HEK293T (cell line): ENCODE measurements around the gene GIPC3.

Experiments
- CTCF ChIA-PET: fragments of 350-600 bp; formaldehyde crosslinking; extraction: SDS; loops from one replicate; lab custom pipeline; 2021; ENCODE audit warnings: antibody characterized with exemption, inconsistent platforms; lab: Yijun Ruan, JAX
- POLR2A ChIA-PET: fragments of 350-600 bp; formaldehyde crosslinking; extraction: SDS; loops from one replicate; lab custom pipeline; 2020; ENCODE audit warnings: antibody characterized with exemption, inconsistent platforms; lab: Yijun Ruan, JAX
- DNase-seq: peaks from one replicate; pipeline ENCODE4 v3.0.0; 2012; ENCODE audit warnings: mixed read lengths; ENCODE audit errors: extremely low spot score
- ARNT ChIP-seq: fragments of 450-650 bp; IDR thresholded peaks from 2 replicates; pipeline ENCODE4 v1.6.1; 2017; ENCODE audit warnings: mild to moderate bottlenecking
- BHLHE40 ChIP-seq: fragments of 450-650 bp; IDR thresholded peaks from 2 replicates; pipeline ENCODE4 v1.6.1; 2016; ENCODE audit warnings: mild to moderate bottlenecking, moderate library complexity, borderline replicate concordance
- CTBP1 ChIP-seq: fragments of 450-650 bp; IDR thresholded peaks from 2 replicates; pipeline ENCODE4 v1.6.1; 2016; ENCODE audit warnings: borderline replicate concordance
- ELF4 ChIP-seq: fragments of 450-650 bp; IDR thresholded peaks from 2 replicates; pipeline ENCODE4 v1.6.1; 2017; ENCODE audit warnings: antibody characterized with exemption
- FOXA1 ChIP-seq: fragments of 450-650 bp; IDR thresholded peaks from 2 replicates; pipeline ENCODE4 v1.6.1; 2016; ENCODE audit warnings: mild to moderate bottlenecking
- FOXK2 ChIP-seq: fragments of 450-650 bp; IDR thresholded peaks from 2 replicates; pipeline ENCODE4 v1.6.1; 2016; ENCODE audit warnings: mild to moderate bottlenecking
- FOXM1 ChIP-seq: fragments of 450-650 bp; IDR thresholded peaks from 2 replicates; pipeline ENCODE4 v1.6.1; 2017; ENCODE audit warnings: mild to moderate bottlenecking, borderline replicate concordance
- HDGF ChIP-seq: fragments of 450-650 bp; IDR thresholded peaks from 2 replicates; pipeline ENCODE4 v1.6.1; 2017; ENCODE audit warnings: antibody characterized with exemption, borderline replicate concordance
- L3MBTL2 ChIP-seq: fragments of 450-650 bp; conservative IDR thresholded peaks from 2 replicates; pipeline ENCODE4 v1.6.1; 2016; ENCODE audit warnings: mild to moderate bottlenecking
- LEF1 ChIP-seq: fragments of 450-650 bp; IDR thresholded peaks from 2 replicates; pipeline ENCODE4 v1.6.1; 2017; ENCODE audit warnings: mild to moderate bottlenecking, borderline replicate concordance
- NFRKB ChIP-seq: fragments of 450-650 bp; IDR thresholded peaks from 2 replicates; pipeline ENCODE4 v1.6.1; 2016; ENCODE audit warnings: mild to moderate bottlenecking, moderate library complexity
- PKNOX1 ChIP-seq: fragments of 450-650 bp; IDR thresholded peaks from 2 replicates; pipeline ENCODE4 v1.6.1; 2016
- SP1 ChIP-seq: fragments of 450-650 bp; IDR thresholded peaks from 2 replicates; pipeline ENCODE4 v1.6.1; 2017
- SUZ12 ChIP-seq: fragments of 450-650 bp; IDR thresholded peaks from 2 replicates; pipeline ENCODE4 v1.6.1; 2016; ENCODE audit warnings: mild to moderate bottlenecking
- TARDBP ChIP-seq: fragments of 450-650 bp; IDR thresholded peaks from 2 replicates; pipeline ENCODE4 v1.6.1; 2016
- ZNF384 ChIP-seq: fragments of 450-650 bp; IDR thresholded peaks from 2 replicates; pipeline ENCODE4 v1.6.1; 2016

GIPC3 gene

GRCh38 chr19:3618811-3619630, 33.7 kb downstream of the GIPC3 start:
- DNase-seq, result no peak
- CTCF ChIA-PET, result interaction anchor here (0.6 to 1.1 kb wide), 2 partner anchors 11 to 512 kb away, joined by 3 to 8 read pairs; no protein-coding TSS in a partner anchor
- no peak for TF ChIP-seq BHLHE40
- TF ChIP-seq LEF1, result no peak
- no peak for TF ChIP-seq HDGF
- no peak for TF ChIP-seq SUZ12
- no peak for TF ChIP-seq SP1
- no peak for TF ChIP-seq ELF4
- POLR2A ChIA-PET, result interaction anchor here (1.2 kb wide), 1 partner anchor 61 kb away, joined by 4 read pairs; the partner anchor contains the start of gene MFSD12

DNA sequence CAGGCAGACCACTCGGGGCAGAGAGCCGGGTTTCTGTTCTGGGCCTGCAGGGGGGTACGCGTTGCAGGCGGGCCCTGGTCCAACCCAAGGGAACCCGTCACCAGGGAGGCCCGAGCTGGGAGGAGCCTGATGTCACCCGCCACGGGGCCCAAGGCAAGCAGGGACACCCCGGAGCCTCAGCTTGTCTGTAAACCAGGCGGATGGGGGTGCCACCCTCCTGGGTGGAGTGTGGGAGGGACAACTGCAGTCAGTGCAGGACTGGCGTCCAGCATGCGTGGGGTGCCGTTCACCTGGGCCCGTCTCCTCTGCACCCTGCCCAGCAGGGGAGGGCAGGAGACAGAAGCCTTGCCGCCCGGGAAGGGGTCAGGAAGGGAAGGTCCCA, 34.3 kb downstream of the GIPC3 start:
- CTCF ChIA-PET, result interaction anchor here (0.6 kb wide), 1 partner anchor 511 kb away, joined by 3 read pairs; no protein-coding TSS in a partner anchor
- DNase-seq, result no peak
- TF ChIP-seq FOXK2 (no peak), HDGF (no peak), ELF4 (no peak), SP1 (no peak), NFRKB (no peak), FOXM1 (no peak), CTBP1 (no peak), ZNF384 (no peak), LEF1 (no peak)
- POLR2A ChIA-PET, result interaction anchor here (1.2 kb wide), 1 partner anchor 62 kb away, joined by 4 read pairs; the partner anchor contains the start of gene MFSD12

GRCh38 chr19:3620145-3620816, 35.0 kb downstream of the GIPC3 start:
- ChIA-PET CTCF (interaction anchor here (0.6 kb wide), 1 partner anchor 82 kb away, joined by 3 read pairs; no protein-coding TSS in a partner anchor), POLR2A (interaction anchor here (1.2 kb wide), 1 partner anchor 63 kb away, joined by 4 read pairs; the partner anchor contains the start of gene MFSD12)
- TF ChIP-seq NFRKB (no peak), ARNT (no peak), ZNF384 (no peak), HDGF (no peak), L3MBTL2 (no peak)
- DNase-seq, result no peak

GRCh38 chr19:3620817-3621547, 35.7 kb downstream of the GIPC3 start:
- TF ChIP-seq PKNOX1, result no peak
- TF ChIP-seq FOXK2, result no peak
- TF ChIP-seq BHLHE40, result no peak
- no peak for TF ChIP-seq ZNF384
- TF ChIP-seq ARNT, result no peak
- no peak for TF ChIP-seq SP1
- no peak for TF ChIP-seq TARDBP
- TF ChIP-seq L3MBTL2, result no peak
- no peak for TF ChIP-seq HDGF
- TF ChIP-seq FOXA1, result no peak
- no peak for TF ChIP-seq ELF4
- ChIA-PET POLR2A (no interaction called here), CTCF (interaction anchor here (0.6 kb wide), 1 partner anchor 81 kb away, joined by 3 read pairs; no protein-coding TSS in a partner anchor)
- no peak for DNase-seq

DNA sequence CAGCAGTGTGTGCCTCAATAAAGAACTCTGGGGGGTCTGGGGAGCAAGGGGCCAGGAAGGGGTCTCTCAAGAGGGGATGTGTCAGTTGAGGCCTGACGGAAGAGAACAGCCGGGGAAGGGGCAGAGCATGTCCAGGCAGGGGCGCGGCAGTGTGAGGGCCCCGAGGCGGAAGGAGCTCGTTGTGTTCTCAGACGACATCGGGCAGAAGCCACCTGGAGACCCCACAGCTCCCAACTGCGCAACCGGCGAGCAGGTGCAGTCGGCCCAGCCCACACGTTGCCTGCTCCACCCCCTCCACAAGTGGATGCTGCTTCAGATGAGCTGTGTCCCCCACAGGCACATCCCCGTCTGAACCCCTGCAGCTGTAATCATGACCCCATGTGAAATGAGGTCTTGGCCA, 36.4 kb downstream of the GIPC3 start:
- TF ChIP-seq FOXA1 (no peak), SP1 (no peak), TARDBP (no peak), LEF1 (no peak), BHLHE40 (no peak), L3MBTL2 (no peak), CTBP1 (no peak), HDGF (no peak), ELF4 (no peak), NFRKB (no peak), SUZ12 (no peak), FOXK2 (no peak), FOXM1 (no peak), PKNOX1 (no peak)
- CTCF ChIA-PET, result no interaction called here
- DNase-seq, result no peak
- POLR2A ChIA-PET, result no interaction called here

DNA sequence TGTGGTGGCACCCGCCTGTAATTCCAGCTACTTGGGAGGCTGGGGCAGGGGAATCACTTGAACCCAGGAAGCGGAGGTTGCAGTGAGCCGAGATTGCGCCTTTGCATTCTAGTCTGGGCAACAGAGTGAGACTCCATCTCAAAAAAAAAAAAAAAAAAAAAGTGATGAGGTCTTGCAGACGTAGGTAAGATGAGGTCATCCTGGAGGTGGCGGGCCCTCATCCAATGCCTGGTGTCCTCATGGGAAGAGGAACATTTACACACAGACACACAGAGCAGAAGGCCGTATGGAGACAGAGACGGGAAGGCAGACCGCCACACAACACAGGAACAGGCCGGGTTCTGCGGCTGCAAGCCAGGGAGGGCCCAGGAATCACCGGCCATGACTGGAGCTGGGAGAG, 36.9 kb downstream of the GIPC3 start:
- no peak for TF ChIP-seq ELF4
- no peak for TF ChIP-seq HDGF
- no peak for TF ChIP-seq CTBP1
- TF ChIP-seq SUZ12, result no peak
- no peak for TF ChIP-seq FOXA1
- TF ChIP-seq ARNT, result no peak
- DNase-seq, result no peak
- CTCF ChIA-PET, result no interaction called here
- POLR2A ChIA-PET, result no interaction called here
